Stimulated activated naive CD8-positive, alpha-beta T cell treated with anti-CD3 and anti-CD28 coated beads, Interleukin-15, Interleukin-2, amounts not matched to agents 100 ng/mL and 50 ng/mL, for 24 hours (primary cell): ENCODE measurements around the gene PARL.
"Not testable (repeated sequence)": the region's sequence is repeated elsewhere in the genome, so short reads cannot be mapped to it uniquely, and the experiment has no call there.

ENCODE experiments used
- H3K27ac Mint-ChIP-seq: one replicate; pipeline ENCODE4 v1.8.0; 2021; ENCODE audit warnings: mild to moderate bottlenecking, mixed read lengths
- H3K27me3 Mint-ChIP-seq: one replicate; pipeline ENCODE4 v1.8.0; 2021; ENCODE audit warnings: mixed read lengths
- H3K36me3 Mint-ChIP-seq: one replicate; pipeline ENCODE4 v1.8.0; 2021; ENCODE audit warnings: low read depth, mixed read lengths
- H3K4me1 Mint-ChIP-seq: one replicate; pipeline ENCODE4 v1.8.0; 2021; ENCODE audit warnings: low read depth, mixed read lengths
- H3K4me3 Mint-ChIP-seq: one replicate; pipeline ENCODE4 v1.8.0; 2021; ENCODE audit warnings: mild to moderate bottlenecking, mixed read lengths
- H3K9me3 Mint-ChIP-seq: one replicate; pipeline ENCODE4 v1.8.0; 2021; ENCODE audit warnings: mixed read lengths

The PARL gene

DNA sequence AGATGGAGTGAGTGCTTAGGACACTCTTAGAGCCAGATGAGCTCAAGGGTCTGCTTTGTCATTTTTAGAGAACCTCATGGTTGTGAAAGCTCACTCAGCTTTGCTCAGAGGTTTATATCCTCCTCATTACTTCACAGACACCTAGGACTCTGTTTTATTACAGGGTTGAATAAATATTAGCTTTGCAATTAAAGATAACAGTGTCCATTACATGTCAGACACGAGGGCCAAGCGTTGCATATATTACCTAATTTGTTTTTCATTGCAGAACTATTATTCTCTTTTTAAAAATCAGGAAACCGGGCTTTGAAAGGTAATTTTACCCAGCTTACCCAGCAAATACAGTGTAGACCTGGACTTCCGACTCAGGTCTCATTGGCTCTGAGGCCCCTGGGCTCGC is 75.4 kb downstream of the PARL start:
- H3K9me3 Mint-ChIP-seq = no peaks in the 10 kb centered on the region
- no peaks in the 10 kb centered on the region for H3K27me3 Mint-ChIP-seq
- H3K4me1 Mint-ChIP-seq = peaks cover 1% of the 10 kb centered on the region
- no peak overlapping the region for H3K4me3 Mint-ChIP-seq
- H3K36me3 Mint-ChIP-seq = peaks cover 49% of the 10 kb centered on the region
- H3K27ac Mint-ChIP-seq = no peak overlapping the region

DNA sequence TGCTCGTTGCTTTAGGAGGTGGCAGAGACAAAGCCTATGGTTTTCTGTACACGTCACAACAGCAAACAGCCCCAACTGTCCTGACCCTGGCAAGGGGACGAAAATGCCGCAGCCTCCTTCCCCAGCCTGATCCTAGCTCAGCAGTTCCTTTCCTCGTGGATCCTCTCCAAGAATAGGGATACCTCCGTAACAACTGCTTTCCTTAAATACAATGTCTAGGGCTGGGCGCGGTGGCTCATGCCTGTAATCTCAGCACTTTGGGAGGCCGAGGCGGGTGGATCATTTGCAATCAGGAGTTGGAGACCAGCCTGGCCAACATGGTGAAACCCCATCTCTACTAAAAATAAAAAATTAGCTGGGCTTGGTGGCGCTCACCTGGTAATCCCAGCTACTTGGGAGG is 76.3 kb downstream of the PARL start:
- peaks cover 57% of the 10 kb centered on the region for H3K36me3 Mint-ChIP-seq
- no peaks in the 10 kb centered on the region for H3K4me1 Mint-ChIP-seq
- no peak overlapping the region for H3K4me3 Mint-ChIP-seq
- no peak overlapping the region for H3K27ac Mint-ChIP-seq
- H3K9me3 Mint-ChIP-seq = no peaks in the 10 kb centered on the region
- no peaks in the 10 kb centered on the region for H3K27me3 Mint-ChIP-seq

- peaks cover 62% of the 10 kb centered on the region for H3K36me3 Mint-ChIP-seq
- no peaks in the 10 kb centered on the region for H3K27me3 Mint-ChIP-seq
- H3K4me1 Mint-ChIP-seq = no peaks in the 10 kb centered on the region
- no peak overlapping the region for H3K27ac Mint-ChIP-seq
- no peak overlapping the region for H3K4me3 Mint-ChIP-seq
- H3K9me3 Mint-ChIP-seq = no peaks in the 10 kb centered on the region
Observed at GRCh38 chr3:183807881-183808280, 76.8 kb downstream of the PARL start.

- H3K36me3 Mint-ChIP-seq = peaks cover 58% of the 10 kb centered on the region
- H3K27me3 Mint-ChIP-seq = no peaks in the 10 kb centered on the region
- no peaks in the 10 kb centered on the region for H3K9me3 Mint-ChIP-seq
- no peak overlapping the region for H3K27ac Mint-ChIP-seq
- H3K4me3 Mint-ChIP-seq = no peak overlapping the region
- no peaks in the 10 kb centered on the region for H3K4me1 Mint-ChIP-seq
Observed at GRCh38 chr3:183807209-183807728, 77.4 kb downstream of the PARL start.

- Mint-ChIP-seq H3K9me3 (no peaks in the 10 kb centered on the region), H3K27me3 (no peaks in the 10 kb centered on the region), H3K4me1 (no peaks in the 10 kb centered on the region), H3K4me3 (no peak overlapping the region), H3K27ac (no peak overlapping the region), H3K36me3 (peaks cover 75% of the 10 kb centered on the region)
Observed at GRCh38 chr3:183802989-183803388, 81.7 kb downstream of the PARL start.

DNA sequence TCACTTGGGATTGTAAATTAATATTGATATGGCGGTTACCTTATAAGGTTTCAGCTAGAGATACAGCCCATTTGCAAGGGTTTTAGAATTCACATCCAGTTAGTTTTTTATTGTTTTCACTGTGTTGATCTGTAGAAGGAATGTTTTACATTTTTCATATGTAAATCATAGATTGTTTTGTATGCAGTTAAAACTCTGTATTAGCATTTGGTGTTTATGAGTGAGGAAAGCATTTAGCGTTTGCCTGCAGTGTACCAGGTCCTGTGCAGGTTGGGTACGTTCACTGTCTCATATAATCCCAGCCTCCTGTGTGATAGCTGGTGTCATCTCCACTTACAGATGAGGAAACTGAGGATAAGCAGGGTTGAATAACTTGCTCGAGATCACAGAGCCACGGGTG is 83.1 kb downstream of the PARL start:
- no peaks in the 10 kb centered on the region for H3K4me1 Mint-ChIP-seq
- H3K27me3 Mint-ChIP-seq = no peaks in the 10 kb centered on the region
- H3K9me3 Mint-ChIP-seq = no peaks in the 10 kb centered on the region
- H3K36me3 Mint-ChIP-seq = peaks cover 70% of the 10 kb centered on the region
- H3K27ac Mint-ChIP-seq = no peak overlapping the region
- no peak overlapping the region for H3K4me3 Mint-ChIP-seq

GRCh38 chr3:183800243-183800863 is 84.3 kb downstream of the PARL start:
- Mint-ChIP-seq H3K9me3 (no peaks in the 10 kb centered on the region), H3K4me1 (no peaks in the 10 kb centered on the region), H3K27me3 (no peaks in the 10 kb centered on the region), H3K4me3 (no peak overlapping the region), H3K27ac (no peak overlapping the region), H3K36me3 (peaks cover 65% of the 10 kb centered on the region)

- Mint-ChIP-seq H3K36me3 (peaks cover 66% of the 10 kb centered on the region), H3K9me3 (no peaks in the 10 kb centered on the region), H3K27ac (no peak overlapping the region), H3K4me3 (no peak overlapping the region), H3K4me1 (no peaks in the 10 kb centered on the region), H3K27me3 (no peaks in the 10 kb centered on the region)
Observed at GRCh38 chr3:183799461-183799860, 85.2 kb downstream of the PARL start.

DNA sequence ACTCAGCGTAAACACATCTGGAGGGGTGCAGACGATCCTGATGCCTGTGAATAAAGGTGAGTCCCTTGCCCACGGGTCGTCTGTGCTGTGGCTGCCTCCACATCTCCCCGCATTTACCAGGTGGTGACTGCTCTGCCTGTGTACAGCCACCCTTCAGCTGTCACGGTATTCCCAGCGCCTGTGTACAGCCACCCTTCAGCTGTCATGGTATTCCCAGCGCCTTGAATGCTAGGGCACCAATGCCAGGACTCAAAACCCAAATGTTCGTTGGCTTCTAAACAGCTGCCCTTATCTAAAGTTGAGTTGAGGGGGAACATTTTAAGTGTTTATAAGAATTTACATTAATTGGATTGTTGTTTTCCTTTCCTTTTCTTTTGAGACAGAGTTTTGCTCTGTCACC is 86.7 kb downstream of the PARL start:
- Mint-ChIP-seq H3K27me3 (no peaks in the 10 kb centered on the region), H3K4me3 (no peak overlapping the region), H3K4me1 (no peaks in the 10 kb centered on the region), H3K27ac (no peak overlapping the region), H3K9me3 (no peaks in the 10 kb centered on the region), H3K36me3 (peaks cover 66% of the 10 kb centered on the region)

DNA sequence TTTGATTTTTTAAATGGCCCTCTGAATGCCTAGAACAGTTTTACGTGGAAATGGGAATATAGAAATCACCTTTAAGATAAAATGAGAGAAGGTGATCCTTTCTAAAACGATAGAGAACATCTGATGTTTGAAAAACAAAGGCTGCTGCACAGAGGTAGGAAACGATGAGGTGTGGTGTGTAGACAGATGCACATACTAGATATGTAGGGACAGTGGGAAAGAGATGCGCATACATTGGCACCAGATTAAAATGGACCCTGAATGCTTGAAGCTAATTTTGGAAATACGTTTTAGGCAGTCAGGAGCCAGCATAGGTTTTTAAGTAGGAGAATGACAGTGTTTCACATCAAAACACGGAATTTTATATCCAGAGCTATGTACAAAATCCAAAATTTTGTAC is 88.3 kb downstream of the PARL start:
- Mint-ChIP-seq H3K27me3 (no peaks in the 10 kb centered on the region), H3K36me3 (peaks cover 67% of the 10 kb centered on the region), H3K9me3 (no peaks in the 10 kb centered on the region), H3K27ac (no peak overlapping the region), H3K4me3 (no peak overlapping the region), H3K4me1 (no peaks in the 10 kb centered on the region)

DNA sequence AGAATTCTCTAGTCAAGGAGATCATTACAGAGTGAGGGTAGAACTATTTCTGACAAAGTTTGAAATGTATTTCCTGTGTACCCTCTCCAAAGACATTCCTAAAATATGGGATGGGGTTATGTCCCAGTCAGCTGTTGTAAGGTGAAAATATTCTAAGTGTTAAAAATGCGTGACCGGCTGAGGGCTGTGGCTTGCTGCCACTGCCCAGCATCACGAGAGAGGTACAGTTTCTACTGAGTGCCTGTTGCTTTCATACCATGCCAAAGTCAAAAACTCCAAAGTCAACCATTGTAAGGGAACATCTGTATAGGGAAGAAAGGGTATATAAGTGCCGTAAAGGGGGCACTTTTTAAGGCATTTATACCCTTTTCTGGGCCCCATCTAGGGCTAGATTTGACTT is 90.2 kb downstream of the PARL start:
- H3K36me3 Mint-ChIP-seq = peaks cover 67% of the 10 kb centered on the region

GRCh38 chr3:183792976-183793375 is 91.7 kb downstream of the PARL start:
- H3K27ac Mint-ChIP-seq = no peak overlapping the region
- no peak overlapping the region for H3K4me3 Mint-ChIP-seq
- H3K36me3 Mint-ChIP-seq = peaks cover 68% of the 10 kb centered on the region
- no peaks in the 10 kb centered on the region for H3K4me1 Mint-ChIP-seq
- H3K27me3 Mint-ChIP-seq = no peaks in the 10 kb centered on the region
- H3K9me3 Mint-ChIP-seq = no peaks in the 10 kb centered on the region

More for the DNA sequence above, 90.2 kb downstream of the PARL start:
- no peak overlapping the region for H3K4me3 Mint-ChIP-seq
- no peaks in the 10 kb centered on the region for H3K27me3 Mint-ChIP-seq
- H3K9me3 Mint-ChIP-seq = no peaks in the 10 kb centered on the region
- H3K27ac Mint-ChIP-seq = no peak overlapping the region
- H3K4me1 Mint-ChIP-seq = no peaks in the 10 kb centered on the region

DNA sequence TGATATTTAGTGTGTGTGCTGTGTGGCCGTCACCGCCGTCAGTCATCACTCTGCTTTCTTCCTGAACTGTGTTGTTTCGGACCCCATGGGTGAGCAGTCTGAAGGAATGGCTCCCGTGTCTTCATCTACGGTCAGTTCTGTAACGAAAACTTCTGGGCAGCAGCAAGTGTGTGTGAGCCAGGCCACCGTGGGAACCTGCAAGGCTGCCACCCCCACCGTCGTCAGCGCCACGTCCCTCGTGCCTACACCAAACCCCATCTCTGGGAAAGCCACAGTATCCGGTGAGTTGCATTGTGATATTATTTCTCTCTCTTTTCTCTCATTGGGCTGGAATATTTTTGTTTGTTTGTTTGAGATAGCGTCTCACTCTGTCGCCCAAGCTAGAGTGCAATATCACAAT is 94.0 kb downstream of the PARL start:
- peaks cover 72% of the 10 kb centered on the region for H3K36me3 Mint-ChIP-seq
- no peaks in the 10 kb centered on the region for H3K27me3 Mint-ChIP-seq
- H3K9me3 Mint-ChIP-seq = no peaks in the 10 kb centered on the region
- H3K4me1 Mint-ChIP-seq = no peaks in the 10 kb centered on the region
- H3K4me3 Mint-ChIP-seq = no peak overlapping the region
- no peak overlapping the region for H3K27ac Mint-ChIP-seq

DNA sequence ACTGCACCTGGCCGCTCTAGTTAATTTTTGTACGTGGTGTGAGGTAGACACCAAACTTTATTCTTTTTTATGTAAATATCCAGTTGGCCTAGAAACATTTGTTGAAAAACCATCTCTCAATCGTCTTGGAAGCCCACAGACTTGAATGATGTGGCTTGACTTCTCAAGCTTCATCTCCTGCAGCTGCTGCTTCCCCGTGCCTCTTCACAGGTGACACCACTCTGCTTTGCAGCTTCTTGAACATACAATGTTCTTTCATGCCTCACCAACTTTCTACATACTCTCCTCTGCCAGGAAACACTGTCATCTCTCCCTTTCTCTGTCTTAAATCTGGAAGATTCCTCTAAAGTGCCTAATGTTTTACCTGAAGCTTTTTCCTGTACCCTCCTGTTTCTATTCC is 94.9 kb downstream of the PARL start:
- no peaks in the 10 kb centered on the region for H3K4me1 Mint-ChIP-seq
- H3K4me3 Mint-ChIP-seq = no peak overlapping the region
- no peaks in the 10 kb centered on the region for H3K9me3 Mint-ChIP-seq
- H3K27me3 Mint-ChIP-seq = no peaks in the 10 kb centered on the region
- peaks cover 73% of the 10 kb centered on the region for H3K36me3 Mint-ChIP-seq
- no peak overlapping the region for H3K27ac Mint-ChIP-seq

DNA sequence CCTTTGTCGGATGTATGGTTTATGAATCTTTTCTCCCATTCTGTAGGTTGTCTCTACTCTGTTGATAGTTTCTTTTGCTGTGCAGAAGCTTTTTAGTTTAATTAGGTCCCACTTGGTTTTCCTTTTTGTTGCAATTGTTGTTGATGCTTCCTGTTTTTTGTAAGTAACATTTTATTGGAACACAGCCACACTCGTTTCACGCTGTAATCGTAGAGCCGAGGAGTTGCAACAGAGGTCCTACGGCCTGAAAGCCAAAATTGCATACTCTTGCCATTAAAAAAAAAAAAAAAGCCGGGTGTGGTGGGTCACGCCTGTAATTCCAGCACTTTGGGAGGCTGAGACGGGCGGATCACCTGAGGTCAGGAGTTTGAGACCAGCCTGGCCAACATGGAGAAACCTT is 100.2 kb downstream of the PARL start:
- not testable (repeated sequence) for H3K4me1 Mint-ChIP-seq, H3K4me3 Mint-ChIP-seq, H3K27me3 Mint-ChIP-seq, H3K9me3 Mint-ChIP-seq
- peak overlapping the region; percentile 3 for H3K27ac Mint-ChIP-seq
- peaks cover 71% of the 10 kb centered on the region for H3K36me3 Mint-ChIP-seq

DNA sequence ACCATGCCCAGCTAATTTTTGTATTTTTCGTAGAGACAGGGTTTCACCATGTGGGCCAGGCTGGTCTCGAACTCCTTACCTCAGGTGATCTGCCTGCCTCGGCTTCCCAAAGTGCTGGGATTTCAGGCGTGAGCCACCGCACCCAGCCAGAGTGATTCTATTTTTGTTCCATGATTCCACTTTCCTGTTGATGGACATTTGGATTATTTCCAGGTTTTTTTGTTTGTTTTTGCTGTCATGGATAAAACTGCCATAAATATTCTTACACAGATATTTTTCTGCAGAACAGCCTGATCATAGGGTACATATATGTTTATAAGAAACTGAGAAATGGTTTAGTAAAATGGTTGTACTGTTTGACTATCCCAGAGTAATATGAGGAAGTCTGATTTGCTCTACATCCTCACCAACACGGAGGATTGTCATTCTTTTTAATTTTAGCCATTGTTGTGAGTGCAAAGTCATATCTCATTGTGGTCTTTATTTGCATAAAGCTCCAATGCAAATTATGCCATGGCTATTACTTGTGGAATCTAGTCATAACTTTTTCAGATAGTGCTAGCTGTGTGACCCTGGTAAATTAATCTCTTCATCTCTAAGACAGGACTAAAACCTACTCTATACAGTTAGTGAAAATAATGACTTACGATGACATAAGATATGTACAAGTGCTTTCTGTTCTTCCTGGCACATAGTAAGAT is 102.0 kb downstream of the PARL start:
- H3K9me3 Mint-ChIP-seq = no peaks in the 10 kb centered on the region
- no peak overlapping the region for H3K4me3 Mint-ChIP-seq
- peaks cover 72% of the 10 kb centered on the region for H3K36me3 Mint-ChIP-seq
- H3K27ac Mint-ChIP-seq = no peak overlapping the region
- no peaks in the 10 kb centered on the region for H3K27me3 Mint-ChIP-seq
- H3K4me1 Mint-ChIP-seq = peaks cover 7% of the 10 kb centered on the region
